Fibroblast of lung (primary cell): ENCODE data around the gene TNFSF13. TPM values are rescaled to one million over a fixed set of nuclear protein-coding genes. Genes with fewer than 3 reads are reported as not detected.
A peak's percentile ranks its signal among the peaks of the same experiment; 100 is the strongest.

Experiments
- DNase-seq, 2 donors: peaks; one replicate each; pipeline versions ENCODE4 v3.0.0 to v3.0.0-alpha.2; 2010; ENCODE audit warnings: low read depth in 2 of 2
- H2AFZ ChIP-seq: 2 replicates; pipeline ENCODE4 v1.5.1; 2012; ENCODE audit warnings: low read length, control low read depth, inconsistent platforms
- H3K27ac ChIP-seq: 2 replicates; pipeline ENCODE4 v1.5.1; 2011; ENCODE audit warnings: low read length, control low read depth; ENCODE audit not compliant: insufficient read depth
- H3K27me3 ChIP-seq: 2 replicates; pipeline ENCODE4 v1.5.1; 2011; ENCODE audit warnings: mild to moderate bottlenecking, low read length; ENCODE audit not compliant: control insufficient read depth, insufficient read depth
- H3K36me3 ChIP-seq: 2 replicates; pipeline ENCODE4 v1.5.1; 2011; ENCODE audit warnings: low read length; ENCODE audit not compliant: control insufficient read depth, insufficient read depth
- H3K4me1 ChIP-seq: 2 replicates; pipeline ENCODE4 v1.5.1; 2011; ENCODE audit warnings: low read length; ENCODE audit not compliant: control insufficient read depth, insufficient read depth; ENCODE audit errors: extremely low read depth
- H3K4me2 ChIP-seq: 2 replicates; pipeline ENCODE4 v1.5.1; 2011; ENCODE audit warnings: low read length, control low read depth; ENCODE audit not compliant: insufficient read depth; ENCODE audit errors: extremely low read depth
- H3K4me3 ChIP-seq, 4 experiments: fragments of 200-600 bp in 1 of 4; sonication (generic) in 1 of 4; replicated peaks in 1 of 4; 2 replicates each; pipeline ENCODE4 v1.5.1; 2011 to 2016; ENCODE audit warnings: low read length in 4 of 4, low read depth in 3 of 4, mild to moderate bottlenecking in 3 of 4, control low read depth in 2 of 4, inconsistent platforms in 1 of 4, mixed read lengths in 1 of 4; ENCODE audit not compliant: insufficient read depth in 1 of 4; ENCODE audit errors: control extremely low read depth in 1 of 4
- H3K79me2 ChIP-seq: 2 replicates; pipeline ENCODE4 v1.5.1; 2012; ENCODE audit warnings: mild to moderate bottlenecking, low read length, inconsistent platforms; ENCODE audit not compliant: control insufficient read depth, insufficient read depth
- H3K9ac ChIP-seq: 2 replicates; pipeline ENCODE4 v1.5.1; 2011; ENCODE audit warnings: mild to moderate bottlenecking, low read length, control low read depth; ENCODE audit not compliant: insufficient read depth
- H3K9me3 ChIP-seq: 2 replicates; pipeline ENCODE4 v1.5.1; 2012; ENCODE audit warnings: low read depth, low read length; ENCODE audit not compliant: control insufficient read depth, insufficient read depth
- H4K20me1 ChIP-seq: 2 replicates; pipeline ENCODE4 v1.5.1; 2011; ENCODE audit warnings: low read length; ENCODE audit not compliant: control insufficient read depth, insufficient read depth; ENCODE audit errors: extremely low read depth
- EZH2 ChIP-seq: IDR thresholded peaks from 2 replicates; pipeline ENCODE4 v1.5.1; 2012; ENCODE audit warnings: low read length, control low read depth, mild to moderate bottlenecking; ENCODE audit errors: missing control alignments
- polyA plus RNA-seq, 2 donors: library from polyadenylated mRNA; depleted of rRNA in 1 of 2; stranded (reverse) in 1 of 2; unstranded in 1 of 2; fragments of >200 nt; gene quantifications; 2 replicates each; pipeline ENCODE4 v1.2.1, GENCODE V29; 2011 to 2012; ENCODE audit warnings: missing spikeins in 1 of 2
- total RNA-seq: library from RNA; depleted of rRNA; stranded (reverse); fragments of >200 nt; gene quantifications from 2 replicates; pipeline ENCODE4 v1.2.1, GENCODE V29; 2014
- TF ChIP-seq, protein P1 (sequence below), 2 donors: IDR thresholded peaks in 1 of 2; conservative IDR thresholded peaks in 1 of 2; 1 replicate in 1 of 2; 2 replicates in 1 of 2; pipeline ENCODE4 v1.5.1; 2011 to 2012; ENCODE audit warnings: low read length in 2 of 2, control low read depth in 1 of 2, inconsistent platforms in 1 of 2, low read depth in 1 of 2, mild to moderate bottlenecking in 1 of 2

Gene TNFSF13
- total and polyA plus RNA-seq, 2 donors (not counting 1 experiment from before 2014, with no cell fraction given), result 2.0 to 2.5 TPM

DNA sequence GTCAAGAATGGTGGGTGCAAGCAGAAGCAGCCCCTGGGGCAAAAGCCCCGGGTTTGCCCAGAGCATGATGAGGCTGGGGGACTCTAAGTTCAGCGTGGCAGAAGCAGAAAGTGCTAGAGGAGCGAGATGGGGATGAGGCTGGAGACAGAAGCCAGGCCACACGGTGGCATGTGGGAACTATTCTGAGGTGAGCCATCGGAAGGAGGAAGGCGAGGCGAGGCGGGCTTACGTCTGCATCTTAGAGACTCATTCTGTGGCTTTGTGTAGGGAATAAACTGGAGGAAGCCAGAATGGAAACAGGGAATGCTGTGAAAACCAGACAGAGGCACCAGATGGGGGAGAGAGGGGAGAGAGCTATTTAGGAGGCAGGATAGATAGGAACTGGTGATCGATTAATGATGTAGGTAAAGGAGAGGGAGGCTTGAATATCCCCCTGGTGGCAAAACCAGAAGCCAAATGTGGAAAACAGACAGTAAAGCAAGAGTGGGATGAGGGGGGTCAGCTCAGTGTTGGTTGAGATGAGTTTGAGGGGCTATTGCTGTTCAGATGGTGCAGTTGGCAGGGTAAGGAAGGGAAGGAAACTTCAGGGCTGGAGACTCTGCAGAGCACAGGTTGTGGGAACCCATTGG lies 3.1 kb upstream of the TNFSF13 start:
- no peak for DNase-seq
- H2AFZ ChIP-seq, result no peak overlapping the region
- H3K4me1 ChIP-seq, result peaks cover 9% of the 10 kb centered on the region
- no peak overlapping the region for H3K4me2 ChIP-seq
- no peak overlapping the region for H3K27ac ChIP-seq
- H3K27me3 ChIP-seq, result no peaks in the 10 kb centered on the region
- no peak overlapping the region for H3K9ac ChIP-seq
- no peak overlapping the region for H3K4me3 ChIP-seq
- H3K79me2 ChIP-seq, result no peaks in the 10 kb centered on the region
- TF ChIP-seq EZH2, result no peak
- TF ChIP-seq, protein P1, sequence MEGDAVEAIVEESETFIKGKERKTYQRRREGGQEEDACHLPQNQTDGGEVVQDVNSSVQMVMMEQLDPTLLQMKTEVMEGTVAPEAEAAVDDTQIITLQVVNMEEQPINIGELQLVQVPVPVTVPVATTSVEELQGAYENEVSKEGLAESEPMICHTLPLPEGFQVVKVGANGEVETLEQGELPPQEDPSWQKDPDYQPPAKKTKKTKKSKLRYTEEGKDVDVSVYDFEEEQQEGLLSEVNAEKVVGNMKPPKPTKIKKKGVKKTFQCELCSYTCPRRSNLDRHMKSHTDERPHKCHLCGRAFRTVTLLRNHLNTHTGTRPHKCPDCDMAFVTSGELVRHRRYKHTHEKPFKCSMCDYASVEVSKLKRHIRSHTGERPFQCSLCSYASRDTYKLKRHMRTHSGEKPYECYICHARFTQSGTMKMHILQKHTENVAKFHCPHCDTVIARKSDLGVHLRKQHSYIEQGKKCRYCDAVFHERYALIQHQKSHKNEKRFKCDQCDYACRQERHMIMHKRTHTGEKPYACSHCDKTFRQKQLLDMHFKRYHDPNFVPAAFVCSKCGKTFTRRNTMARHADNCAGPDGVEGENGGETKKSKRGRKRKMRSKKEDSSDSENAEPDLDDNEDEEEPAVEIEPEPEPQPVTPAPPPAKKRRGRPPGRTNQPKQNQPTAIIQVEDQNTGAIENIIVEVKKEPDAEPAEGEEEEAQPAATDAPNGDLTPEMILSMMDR (conservative IDR thresholded peaks at IDR 0.05 in 1 of 2, IDR thresholded peaks at IDR 0.05 in 1 of 2; ENCODE audit: low read depth in 1 of 2, low read length in 2 of 2), result peak in 1 of 2 donors; percentile 4
- H3K9me3 ChIP-seq, result no peaks in the 10 kb centered on the region
- H4K20me1 ChIP-seq, result no peaks in the 10 kb centered on the region
- no peaks in the 10 kb centered on the region for H3K36me3 ChIP-seq

DNA sequence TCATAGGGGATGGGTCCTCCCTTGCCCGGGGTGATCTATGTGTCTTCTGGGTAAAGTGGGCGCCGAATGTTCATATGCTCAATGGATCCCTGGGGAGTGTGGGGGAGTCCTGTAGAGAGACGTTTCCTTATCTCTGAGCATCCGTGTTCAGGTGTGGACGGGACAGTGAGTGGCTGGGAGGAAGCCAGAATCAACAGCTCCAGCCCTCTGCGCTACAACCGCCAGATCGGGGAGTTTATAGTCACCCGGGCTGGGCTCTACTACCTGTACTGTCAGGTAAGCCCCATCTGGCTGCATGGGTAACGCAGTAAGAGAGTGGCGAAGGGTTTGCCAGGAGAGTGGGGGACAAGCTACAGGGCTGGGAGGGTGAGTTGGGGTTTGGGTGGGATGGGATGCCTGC lies 1.9 kb upstream of the TNFSF13 start:
- Histone ChIP-seq H3K4me2 (no peak overlapping the region), H3K9me3 (no peaks in the 10 kb centered on the region), H2AFZ (no peak overlapping the region), H4K20me1 (no peaks in the 10 kb centered on the region), H3K79me2 (no peaks in the 10 kb centered on the region), H3K27ac (no peak overlapping the region), H3K36me3 (no peaks in the 10 kb centered on the region), H3K4me1 (peaks cover 11% of the 10 kb centered on the region), H3K9ac (no peak overlapping the region), H3K27me3 (no peaks in the 10 kb centered on the region), H3K4me3 (no peak overlapping the region)
- TF ChIP-seq, protein P1 (conservative IDR thresholded peaks at IDR 0.05 in 1 of 2, IDR thresholded peaks at IDR 0.05 in 1 of 2; ENCODE audit: low read depth in 1 of 2, low read length in 2 of 2), result no peak
- TF ChIP-seq EZH2, result no peak
- no peak for DNase-seq

DNA sequence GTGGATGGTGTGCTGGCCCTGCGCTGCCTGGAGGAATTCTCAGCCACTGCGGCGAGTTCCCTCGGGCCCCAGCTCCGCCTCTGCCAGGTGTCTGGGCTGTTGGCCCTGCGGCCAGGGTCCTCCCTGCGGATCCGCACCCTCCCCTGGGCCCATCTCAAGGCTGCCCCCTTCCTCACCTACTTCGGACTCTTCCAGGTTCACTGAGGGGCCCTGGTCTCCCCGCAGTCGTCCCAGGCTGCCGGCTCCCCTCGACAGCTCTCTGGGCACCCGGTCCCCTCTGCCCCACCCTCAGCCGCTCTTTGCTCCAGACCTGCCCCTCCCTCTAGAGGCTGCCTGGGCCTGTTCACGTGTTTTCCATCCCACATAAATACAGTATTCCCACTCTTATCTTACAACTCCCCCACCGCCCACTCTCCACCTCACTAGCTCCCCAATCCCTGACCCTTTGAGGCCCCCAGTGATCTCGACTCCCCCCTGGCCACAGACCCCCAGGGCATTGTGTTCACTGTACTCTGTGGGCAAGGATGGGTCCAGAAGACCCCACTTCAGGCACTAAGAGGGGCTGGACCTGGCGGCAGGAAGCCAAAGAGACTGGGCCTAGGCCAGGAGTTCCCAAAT lies 1.3 kb upstream of the TNFSF13 start:
- H3K4me1 ChIP-seq, result peaks cover 11% of the 10 kb centered on the region
- H3K4me3 ChIP-seq, result no peak overlapping the region
- no peaks in the 10 kb centered on the region for H3K36me3 ChIP-seq
- H3K9me3 ChIP-seq, result no peaks in the 10 kb centered on the region
- H2AFZ ChIP-seq, result no peak overlapping the region
- no peak for TF ChIP-seq EZH2
- TF ChIP-seq, protein P1 (conservative IDR thresholded peaks at IDR 0.05 in 1 of 2, IDR thresholded peaks at IDR 0.05 in 1 of 2; ENCODE audit: low read depth in 1 of 2, low read length in 2 of 2), result no peak
- H3K4me2 ChIP-seq, result no peak overlapping the region
- H3K27ac ChIP-seq, result no peak overlapping the region
- DNase-seq, result no peak
- H3K9ac ChIP-seq, result no peak overlapping the region
- H3K27me3 ChIP-seq, result no peaks in the 10 kb centered on the region
- peaks cover 4% of the 10 kb centered on the region for H3K79me2 ChIP-seq
- H4K20me1 ChIP-seq, result no peaks in the 10 kb centered on the region
